Hepatocyte (in vitro differentiated cells): ENCODE results near the gene C22orf39. TPM values are rescaled to one million over a fixed set of nuclear protein-coding genes. Genes with fewer than 3 reads are reported as not detected.
A peak's percentile ranks its signal among the peaks of the same experiment; 100 is the strongest.

Source experiments
- DNase-seq: peaks from one replicate; pipeline ENCODE4 v3.0.0-alpha.2; 2016; ENCODE audit warnings: low spot score
- H2AFZ ChIP-seq: fragments of 200-600 bp; sonication (generic); 2 replicates; pipeline ENCODE4 v1.6.0; 2016; ENCODE audit warnings: antibody characterized with exemption, mild to moderate bottlenecking
- H3K27ac ChIP-seq: fragments of 200-600 bp; sonication (generic); 2 replicates; pipeline ENCODE4 v1.5.1; 2016; ENCODE audit warnings: mild to moderate bottlenecking
- H3K27me3 ChIP-seq: fragments of 200-600 bp; sonication (generic); 2 replicates; pipeline ENCODE4 v1.6.1; 2016
- H3K36me3 ChIP-seq: fragments of 200-600 bp; sonication (generic); replicated peaks from 2 replicates; pipeline ENCODE4 v1.5.1; 2016; ENCODE audit warnings: low read depth; ENCODE audit not compliant: insufficient read depth
- H3K4me1 ChIP-seq: fragments of 200-600 bp; sonication (generic); 2 replicates; pipeline ENCODE4 v1.5.1; 2016; ENCODE audit warnings: mild to moderate bottlenecking, moderate library complexity; ENCODE audit not compliant: insufficient read depth
- H3K4me2 ChIP-seq: fragments of 200-600 bp; sonication (generic); 2 replicates; pipeline ENCODE4 v1.6.0; 2016
- H3K4me3 ChIP-seq: fragments of 200-600 bp; sonication (generic); 2 replicates; pipeline ENCODE4 v1.5.1; 2016; ENCODE audit warnings: mild to moderate bottlenecking
- H3K79me2 ChIP-seq: fragments of 200-600 bp; sonication (generic); 2 replicates; pipeline ENCODE4 v1.6.0; 2017; ENCODE audit warnings: mild to moderate bottlenecking
- H3K9me2 ChIP-seq: fragments of 200-600 bp; sonication (generic); replicated peaks from 2 replicates; pipeline ENCODE4 v1.6.0; 2017; ENCODE audit warnings: mild to moderate bottlenecking; ENCODE audit not compliant: insufficient read depth
- H3K9me3 ChIP-seq: fragments of 200-600 bp; sonication (generic); 2 replicates; pipeline ENCODE4 v1.5.1; 2016; ENCODE audit warnings: low read depth, mild to moderate bottlenecking
- H4K20me1 ChIP-seq: fragments of 200-600 bp; sonication (generic); 2 replicates; pipeline ENCODE4 v1.6.0; 2016; ENCODE audit warnings: mild to moderate bottlenecking; ENCODE audit not compliant: insufficient read depth, poor library complexity, severe bottlenecking
- EZH2 ChIP-seq: fragments of 200-600 bp; sonication (generic); IDR thresholded peaks from 2 replicates; pipeline ENCODE4 v1.6.1; 2016; ENCODE audit warnings: antibody characterized with exemption, mild to moderate bottlenecking, borderline replicate concordance
- EZH2phosphoT487 ChIP-seq: fragments of 200-600 bp; sonication (generic); IDR thresholded peaks from one replicate; pipeline ENCODE4 v1.6.1; 2018; ENCODE audit warnings: antibody characterized with exemption, mild to moderate bottlenecking, low read depth, moderate library complexity; ENCODE audit not compliant: unreplicated experiment, severe bottlenecking
- WGBS: methylation state at CpG from one replicate; pipeline ENCODE4 v1.1.6; 2016; ENCODE audit warnings: low lambda C conversion rate; ENCODE audit errors: missing lambda C conversion rate; 5-methylcytosine and 5-hydroxymethylcytosine counted together
- polyA plus RNA-seq: library from polyadenylated mRNA; unstranded; fragments of >200 nt; fragmentation: Nextera tagmentation; extraction: Ambion mirVana; gene quantifications from 2 replicates; pipeline ENCODE4 v1.2.1, GENCODE V29; 2016
- total RNA-seq: library from RNA; depleted of rRNA; stranded (reverse); fragments of >200 nt; gene quantifications from 2 replicates; pipeline ENCODE4 v1.2.3, GENCODE V29; 2014
- TF ChIP-seq, protein P1 (sequence below): fragments of 200-600 bp; sonication (generic); IDR thresholded peaks from 2 replicates; pipeline ENCODE4 v1.5.1; 2016; ENCODE audit warnings: antibody characterized with exemption, mild to moderate bottlenecking; ENCODE audit not compliant: poor library complexity

Gene C22orf39
- total and polyA plus RNA-seq, 2 experiments from 2014 or later: 29.5 to 32.4 TPM

DNA sequence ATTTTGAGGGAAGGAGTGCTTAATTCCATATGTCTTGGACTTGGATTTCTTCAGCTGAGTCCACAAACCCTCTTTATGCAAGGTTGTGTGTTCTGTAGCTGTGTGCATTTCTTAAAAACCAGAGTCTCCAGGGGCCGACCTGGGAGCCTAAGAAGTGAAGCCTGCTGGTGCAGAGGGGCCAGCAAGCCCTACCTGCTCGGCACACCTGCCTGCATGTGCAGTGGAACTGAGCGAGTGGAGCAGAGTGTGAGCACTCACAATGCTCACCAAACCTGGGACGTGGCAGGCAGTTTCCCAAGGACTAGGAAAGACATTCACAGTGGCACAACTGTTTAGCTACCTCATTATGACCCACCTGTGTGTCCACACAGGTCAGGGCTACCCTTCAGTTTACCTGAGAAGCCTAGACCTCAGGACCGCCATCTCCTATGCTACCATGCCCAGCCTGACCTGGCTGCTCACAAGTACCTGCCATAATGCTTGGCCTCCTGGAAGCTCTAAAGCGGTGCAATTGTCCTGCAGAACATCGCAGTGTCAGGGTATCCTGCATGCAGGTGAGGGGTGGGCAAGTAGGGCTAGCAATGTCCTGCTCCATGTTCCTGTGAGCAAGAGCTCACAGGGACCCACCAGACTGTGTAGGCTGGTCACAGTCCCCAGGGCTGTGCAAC is 3.8 kb downstream of the C22orf39 start:
- H3K4me3 ChIP-seq: no peak overlapping the region
- 81% methylated on average over 7 of the region's 7 CpGs for WGBS
- peaks cover 78% of the 10 kb centered on the region for H3K79me2 ChIP-seq
- H3K27ac ChIP-seq: no peak overlapping the region
- no peaks in the 10 kb centered on the region for H3K9me3 ChIP-seq
- TF ChIP-seq EZH2phosphoT487: no peak
- TF ChIP-seq, protein P1, sequence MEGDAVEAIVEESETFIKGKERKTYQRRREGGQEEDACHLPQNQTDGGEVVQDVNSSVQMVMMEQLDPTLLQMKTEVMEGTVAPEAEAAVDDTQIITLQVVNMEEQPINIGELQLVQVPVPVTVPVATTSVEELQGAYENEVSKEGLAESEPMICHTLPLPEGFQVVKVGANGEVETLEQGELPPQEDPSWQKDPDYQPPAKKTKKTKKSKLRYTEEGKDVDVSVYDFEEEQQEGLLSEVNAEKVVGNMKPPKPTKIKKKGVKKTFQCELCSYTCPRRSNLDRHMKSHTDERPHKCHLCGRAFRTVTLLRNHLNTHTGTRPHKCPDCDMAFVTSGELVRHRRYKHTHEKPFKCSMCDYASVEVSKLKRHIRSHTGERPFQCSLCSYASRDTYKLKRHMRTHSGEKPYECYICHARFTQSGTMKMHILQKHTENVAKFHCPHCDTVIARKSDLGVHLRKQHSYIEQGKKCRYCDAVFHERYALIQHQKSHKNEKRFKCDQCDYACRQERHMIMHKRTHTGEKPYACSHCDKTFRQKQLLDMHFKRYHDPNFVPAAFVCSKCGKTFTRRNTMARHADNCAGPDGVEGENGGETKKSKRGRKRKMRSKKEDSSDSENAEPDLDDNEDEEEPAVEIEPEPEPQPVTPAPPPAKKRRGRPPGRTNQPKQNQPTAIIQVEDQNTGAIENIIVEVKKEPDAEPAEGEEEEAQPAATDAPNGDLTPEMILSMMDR: no peak
- TF ChIP-seq EZH2: no peak
- H4K20me1 ChIP-seq: peaks cover 5% of the 10 kb centered on the region
- no peaks in the 10 kb centered on the region for H3K36me3 ChIP-seq
- no peak overlapping the region for H3K4me2 ChIP-seq
- H2AFZ ChIP-seq: no peak overlapping the region
- H3K9me2 ChIP-seq: no peaks in the 10 kb centered on the region
- H3K27me3 ChIP-seq: no peaks in the 10 kb centered on the region
- no peak for DNase-seq
- H3K4me1 ChIP-seq: peaks cover 18% of the 10 kb centered on the region

DNA sequence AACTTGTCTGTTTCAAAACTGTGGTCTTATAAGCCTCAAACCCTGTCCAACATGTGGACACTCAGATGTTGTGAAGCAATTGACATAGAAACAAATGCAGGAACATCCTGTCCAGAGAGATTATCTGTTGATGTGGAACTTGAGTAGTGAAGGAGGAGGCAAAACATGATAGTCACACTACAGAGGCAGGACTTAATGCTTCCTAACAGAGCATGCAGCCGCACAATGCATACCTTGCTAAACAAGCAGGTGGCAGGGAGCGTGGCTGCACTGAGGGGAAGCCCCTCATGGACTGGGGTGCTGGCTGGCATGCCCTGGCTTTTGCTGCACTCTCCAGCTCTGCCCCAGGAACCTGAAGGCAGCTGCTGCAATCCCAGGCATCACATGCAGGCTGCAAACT is 5.3 kb downstream of the C22orf39 start:
- DNase-seq: no peak
- H3K79me2 ChIP-seq: peaks cover 82% of the 10 kb centered on the region
- peaks cover 14% of the 10 kb centered on the region for H3K4me1 ChIP-seq
- H3K27ac ChIP-seq: peak overlapping the region; percentile 43
- no peaks in the 10 kb centered on the region for H3K9me3 ChIP-seq
- H3K4me3 ChIP-seq: no peak overlapping the region
- H3K4me2 ChIP-seq: no peak overlapping the region
- H4K20me1 ChIP-seq: peaks cover 5% of the 10 kb centered on the region
- TF ChIP-seq EZH2 (no peak), EZH2phosphoT487 (no peak)
- TF ChIP-seq, protein P1: no peak
- no peaks in the 10 kb centered on the region for H3K9me2 ChIP-seq
- H3K36me3 ChIP-seq: no peaks in the 10 kb centered on the region
- WGBS: 91% methylated on average over 2 of the region's 2 CpGs
- no peaks in the 10 kb centered on the region for H3K27me3 ChIP-seq
- H2AFZ ChIP-seq: no peak overlapping the region

GRCh38 chr22:19440411-19441195 is 6.9 kb downstream of the C22orf39 start:
- TF ChIP-seq EZH2phosphoT487: no peak
- TF ChIP-seq EZH2: no peak
- TF ChIP-seq, protein P1: no peak
- Histone ChIP-seq H3K36me3 (no peaks in the 10 kb centered on the region), H3K9me3 (no peaks in the 10 kb centered on the region), H2AFZ (no peak overlapping the region), H3K27ac (no peak overlapping the region), H3K4me3 (no peak overlapping the region), H3K4me2 (no peak overlapping the region), H3K4me1 (peaks cover 5% of the 10 kb centered on the region), H3K9me2 (no peaks in the 10 kb centered on the region), H4K20me1 (peaks cover 5% of the 10 kb centered on the region), H3K79me2 (peaks cover 67% of the 10 kb centered on the region), H3K27me3 (no peaks in the 10 kb centered on the region)
- DNase-seq: no peak
- WGBS: 83% methylated on average over 8 of the region's 8 CpGs
